ENCODE data around the gene FGD2.

Gene FGD2

DNA sequence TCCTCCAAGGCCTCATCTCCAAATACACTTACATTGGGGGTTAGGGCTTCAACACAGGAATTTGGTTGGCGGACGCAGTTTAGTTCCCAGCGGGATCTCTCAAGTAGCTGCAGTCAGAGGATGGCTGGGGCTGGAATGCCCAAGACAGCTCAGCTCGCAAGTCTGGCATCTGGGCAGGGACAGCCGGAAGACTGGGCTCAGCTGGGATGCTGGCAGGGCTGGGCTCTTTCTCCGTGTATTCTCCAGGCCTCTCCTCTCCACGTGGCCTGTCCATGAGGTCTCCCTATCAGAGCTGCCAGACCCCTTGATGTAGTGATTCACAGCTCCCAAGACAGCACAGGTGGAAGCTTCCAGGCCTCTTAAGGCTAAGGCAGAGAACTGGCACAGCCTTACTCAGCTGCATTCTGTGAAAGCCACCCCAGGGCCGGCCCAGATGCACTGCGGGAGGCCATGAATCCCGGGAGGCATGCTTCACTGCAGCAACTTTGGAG is 5.0 kb downstream of the FGD2 start:
- no peak for DNase-seq
- H3K27ac ChIP-seq (ENCODE audit: low read length) = no peak overlapping the region
- ATAC-seq (ENCODE audit: insufficient read depth, low read depth) = no peak
- H3K4me3 ChIP-seq (ENCODE audit: low read depth in 1 of 2, low read length in 2 of 2) = no peak overlapping the region
- H3K4me1 ChIP-seq (ENCODE audit: insufficient read depth, low read length) = no peaks in the 10 kb centered on the region
- H2AFZ ChIP-seq (ENCODE audit: low read depth, low read length) = no peak overlapping the region
- H3K9me3 ChIP-seq (ENCODE audit: insufficient read depth, low read length, severe bottlenecking) = no peaks in the 10 kb centered on the region
- no peaks in the 10 kb centered on the region for H3K36me3 ChIP-seq (ENCODE audit: insufficient read depth, low read length)
- no peaks in the 10 kb centered on the region for H4K20me1 ChIP-seq (ENCODE audit: insufficient read depth, low read length)
- no peaks in the 10 kb centered on the region for H3K79me2 ChIP-seq (ENCODE audit: insufficient read depth, low read length)
- no peaks in the 10 kb centered on the region for H3K27me3 ChIP-seq (ENCODE audit: insufficient read depth, low read length, poor library complexity)
- H3K4me2 ChIP-seq (ENCODE audit: insufficient read depth, low read length) = no peak overlapping the region
- no peak for TF ChIP-seq EZH2 (IDR thresholded peaks at IDR 0.05; ENCODE audit: borderline replicate concordance, low read depth, low read length, severe bottlenecking)
- TF ChIP-seq, protein P1, sequence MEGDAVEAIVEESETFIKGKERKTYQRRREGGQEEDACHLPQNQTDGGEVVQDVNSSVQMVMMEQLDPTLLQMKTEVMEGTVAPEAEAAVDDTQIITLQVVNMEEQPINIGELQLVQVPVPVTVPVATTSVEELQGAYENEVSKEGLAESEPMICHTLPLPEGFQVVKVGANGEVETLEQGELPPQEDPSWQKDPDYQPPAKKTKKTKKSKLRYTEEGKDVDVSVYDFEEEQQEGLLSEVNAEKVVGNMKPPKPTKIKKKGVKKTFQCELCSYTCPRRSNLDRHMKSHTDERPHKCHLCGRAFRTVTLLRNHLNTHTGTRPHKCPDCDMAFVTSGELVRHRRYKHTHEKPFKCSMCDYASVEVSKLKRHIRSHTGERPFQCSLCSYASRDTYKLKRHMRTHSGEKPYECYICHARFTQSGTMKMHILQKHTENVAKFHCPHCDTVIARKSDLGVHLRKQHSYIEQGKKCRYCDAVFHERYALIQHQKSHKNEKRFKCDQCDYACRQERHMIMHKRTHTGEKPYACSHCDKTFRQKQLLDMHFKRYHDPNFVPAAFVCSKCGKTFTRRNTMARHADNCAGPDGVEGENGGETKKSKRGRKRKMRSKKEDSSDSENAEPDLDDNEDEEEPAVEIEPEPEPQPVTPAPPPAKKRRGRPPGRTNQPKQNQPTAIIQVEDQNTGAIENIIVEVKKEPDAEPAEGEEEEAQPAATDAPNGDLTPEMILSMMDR (IDR thresholded peaks at IDR 0.05; ENCODE audit: borderline replicate concordance, extremely low read depth, low read length, poor library complexity, severe bottlenecking) = no peak
- no peak overlapping the region for H3K9ac ChIP-seq (ENCODE audit: low read depth, low read length)

GRCh38 chr6:37011656-37012378 is 6.4 kb downstream of the FGD2 start:
- no peaks in the 10 kb centered on the region for H4K20me1 ChIP-seq (ENCODE audit: insufficient read depth, low read length)
- H3K9me3 ChIP-seq (ENCODE audit: insufficient read depth, low read length, severe bottlenecking) = no peaks in the 10 kb centered on the region
- no peaks in the 10 kb centered on the region for H3K27me3 ChIP-seq (ENCODE audit: insufficient read depth, low read length, poor library complexity)
- no peak overlapping the region for H3K9ac ChIP-seq (ENCODE audit: low read depth, low read length)
- no peak overlapping the region for H3K4me2 ChIP-seq (ENCODE audit: insufficient read depth, low read length)
- no peaks in the 10 kb centered on the region for H3K36me3 ChIP-seq (ENCODE audit: insufficient read depth, low read length)
- TF ChIP-seq, protein P1 (IDR thresholded peaks at IDR 0.05; ENCODE audit: borderline replicate concordance, extremely low read depth, low read length, poor library complexity, severe bottlenecking) = no peak
- TF ChIP-seq EZH2 (IDR thresholded peaks at IDR 0.05; ENCODE audit: borderline replicate concordance, low read depth, low read length, severe bottlenecking) = no peak
- H3K27ac ChIP-seq (ENCODE audit: low read length) = no peak overlapping the region
- ATAC-seq (ENCODE audit: insufficient read depth, low read depth) = no peak
- H3K4me3 ChIP-seq (ENCODE audit: low read depth in 1 of 2, low read length in 2 of 2) = no peak overlapping the region
- H2AFZ ChIP-seq (ENCODE audit: low read depth, low read length) = no peak overlapping the region
- no peak for DNase-seq
- H3K79me2 ChIP-seq (ENCODE audit: insufficient read depth, low read length) = no peaks in the 10 kb centered on the region
- H3K4me1 ChIP-seq (ENCODE audit: insufficient read depth, low read length) = no peaks in the 10 kb centered on the region

DNA sequence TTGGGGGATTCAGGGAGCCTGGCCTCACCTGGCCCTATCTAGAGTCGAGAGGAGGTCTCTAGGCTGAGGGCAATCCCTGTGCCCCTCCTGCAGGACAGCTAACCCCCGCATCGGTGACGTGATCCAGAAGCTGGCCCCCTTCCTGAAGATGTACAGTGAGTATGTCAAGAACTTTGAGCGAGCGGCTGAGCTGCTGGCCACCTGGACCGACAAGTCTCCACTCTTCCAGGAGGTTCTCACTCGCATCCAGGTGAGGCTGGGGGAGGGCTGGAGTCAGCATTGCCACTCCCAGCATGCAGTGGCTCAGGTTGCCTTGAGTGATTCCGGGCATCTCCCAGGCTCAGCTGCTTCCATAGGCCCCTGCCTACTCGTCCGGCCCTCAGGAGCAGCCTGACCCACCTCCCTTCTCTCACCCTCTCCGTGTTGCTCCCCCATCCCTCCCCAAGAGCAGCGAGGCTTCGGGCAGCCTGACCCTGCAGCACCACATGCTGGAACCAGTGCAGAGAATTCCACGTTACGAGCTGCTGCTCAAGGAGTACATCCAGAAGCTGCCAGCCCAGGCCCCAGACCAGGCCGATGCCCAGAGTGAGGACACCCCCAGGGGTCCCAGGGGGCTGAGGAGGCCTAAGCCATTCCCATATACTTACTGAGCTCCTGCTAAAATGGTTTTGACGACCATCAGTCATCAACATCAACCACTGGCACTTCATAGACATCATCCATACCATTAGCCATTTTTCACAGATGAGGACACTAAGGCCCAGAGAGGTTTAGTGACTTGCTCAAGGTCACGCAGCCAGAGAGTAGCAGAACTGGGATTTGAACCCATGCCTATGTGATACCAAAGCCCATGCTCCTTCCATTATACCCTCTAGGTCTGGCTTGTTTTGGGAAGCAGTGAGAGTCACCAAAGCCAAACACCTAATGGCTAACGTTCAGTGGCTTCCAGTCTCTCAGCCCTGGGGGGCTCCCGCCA is 8.3 kb downstream of the FGD2 start:
- no peak for ATAC-seq (ENCODE audit: insufficient read depth, low read depth)

More for the DNA sequence above, 8.3 kb downstream of the FGD2 start:
- no peaks in the 10 kb centered on the region for H3K27me3 ChIP-seq (ENCODE audit: insufficient read depth, low read length, poor library complexity)
- H3K9me3 ChIP-seq (ENCODE audit: insufficient read depth, low read length, severe bottlenecking) = no peaks in the 10 kb centered on the region
- H2AFZ ChIP-seq (ENCODE audit: low read depth, low read length) = no peak overlapping the region
- H3K4me2 ChIP-seq (ENCODE audit: insufficient read depth, low read length) = no peak overlapping the region
- H3K4me1 ChIP-seq (ENCODE audit: insufficient read depth, low read length) = peaks cover 17% of the 10 kb centered on the region
- no peak for DNase-seq
- no peaks in the 10 kb centered on the region for H3K36me3 ChIP-seq (ENCODE audit: insufficient read depth, low read length)
- TF ChIP-seq, protein P1 (IDR thresholded peaks at IDR 0.05; ENCODE audit: borderline replicate concordance, extremely low read depth, low read length, poor library complexity, severe bottlenecking) = no peak
- no peak for TF ChIP-seq EZH2 (IDR thresholded peaks at IDR 0.05; ENCODE audit: borderline replicate concordance, low read depth, low read length, severe bottlenecking)
- no peak overlapping the region for H3K9ac ChIP-seq (ENCODE audit: low read depth, low read length)
- H4K20me1 ChIP-seq (ENCODE audit: insufficient read depth, low read length) = no peaks in the 10 kb centered on the region
- no peak overlapping the region for H3K4me3 ChIP-seq (ENCODE audit: low read depth in 1 of 2, low read length in 2 of 2)
- no peak overlapping the region for H3K27ac ChIP-seq (ENCODE audit: low read length)
- no peaks in the 10 kb centered on the region for H3K79me2 ChIP-seq (ENCODE audit: insufficient read depth, low read length)

Measured in DND-41 (cell line).